SK-N-SH treated with all-trans-retinoic acid at 6 μM for 48 hours (cell line): Measurements from ENCODE around the gene SIRT1.

Experiments used
- ATAC-seq: fragments of 200-7000 bp; cut with Tn5 transposase; 3 replicates; pipeline ENCODE4 v1.9.1; 2020; ENCODE audit warnings: mild to moderate bottlenecking, moderate library complexity
- ARNTL ChIP-seq: fragments of 450-650 bp; formaldehyde crosslinking; IDR thresholded peaks from 2 replicates; pipeline ENCODE4 v1.5.0; 2020; ENCODE audit warnings: low read depth, mild to moderate bottlenecking, moderate library complexity, borderline replicate concordance
- BACH2 ChIP-seq: fragments of 250-450 bp; sonication (Bioruptor Pico); IDR thresholded peaks from 2 replicates; pipeline ENCODE4 v1.9.0; 2021; ENCODE audit warnings: mild to moderate bottlenecking, borderline replicate concordance
- CREB5 ChIP-seq: fragments of 250-450 bp; sonication (Bioruptor Pico); IDR thresholded peaks from 2 replicates; pipeline ENCODE4 v1.5.1; 2020; ENCODE audit warnings: low read depth, mild to moderate bottlenecking, moderate library complexity
- CSRNP3 ChIP-seq: fragments of 250-450 bp; sonication (Bioruptor Pico); IDR thresholded peaks from 2 replicates; pipeline ENCODE4 v1.5.1; 2021; ENCODE audit warnings: mild to moderate bottlenecking, moderate library complexity
- ESRRG ChIP-seq: fragments of 250-450 bp; sonication (Bioruptor Pico); IDR thresholded peaks from 2 replicates; pipeline ENCODE4 v1.6.1; 2021; ENCODE audit warnings: mild to moderate bottlenecking
- GLIS3 ChIP-seq: fragments of 250-450 bp; sonication (Bioruptor Pico); IDR thresholded peaks from 2 replicates; pipeline ENCODE4 v1.5.0; 2020; ENCODE audit warnings: mild to moderate bottlenecking, moderate library complexity
- OSR1 ChIP-seq: fragments of 250-450 bp; sonication (Bioruptor Pico); IDR thresholded peaks from 2 replicates; pipeline ENCODE4 v1.8.0; 2022; ENCODE audit warnings: moderate library complexity, mild to moderate bottlenecking, inconsistent platforms
- PPARA ChIP-seq: fragments of 250-450 bp; sonication (Bioruptor Pico); IDR thresholded peaks from 2 replicates; pipeline ENCODE4 v1.5.0; 2020; ENCODE audit warnings: mild to moderate bottlenecking, borderline replicate concordance
- RARB ChIP-seq: fragments of 250-450 bp; sonication (Bioruptor Pico); IDR thresholded peaks from 2 replicates; pipeline ENCODE4 v1.8.0; 2021; ENCODE audit warnings: mild to moderate bottlenecking, moderate library complexity
- TCF4 ChIP-seq: fragments of 250-450 bp; sonication (Bioruptor Pico); IDR thresholded peaks from 2 replicates; pipeline ENCODE4 v1.8.0; 2021; ENCODE audit warnings: mild to moderate bottlenecking, moderate library complexity, borderline replicate concordance
- TOX ChIP-seq: fragments of 250-450 bp; sonication (Bioruptor Pico); IDR thresholded peaks from 2 replicates; pipeline ENCODE4 v1.8.0; 2021; ENCODE audit warnings: mild to moderate bottlenecking, moderate library complexity, borderline replicate concordance
- TSHZ2 ChIP-seq: fragments of 250-450 bp; sonication (Bioruptor Pico); IDR thresholded peaks from 2 replicates; pipeline ENCODE4 v1.5.0; 2020; ENCODE audit warnings: mild to moderate bottlenecking, moderate library complexity
- ZC3H10 ChIP-seq: fragments of 250-450 bp; sonication (Bioruptor Pico); IDR thresholded peaks from 2 replicates; pipeline ENCODE4 v1.5.1; 2021; ENCODE audit warnings: mild to moderate bottlenecking, moderate library complexity
- ZFP3 ChIP-seq: fragments of 250-450 bp; sonication (Bioruptor Pico); IDR thresholded peaks from 2 replicates; pipeline ENCODE4 v1.5.0; 2020; ENCODE audit warnings: mild to moderate bottlenecking, moderate library complexity
- ZNF70 ChIP-seq: fragments of 450-650 bp; formaldehyde crosslinking; IDR thresholded peaks from 2 replicates; pipeline ENCODE4 v1.5.0; 2020; ENCODE audit warnings: mild to moderate bottlenecking, moderate library complexity
- ZNF8 ChIP-seq: fragments of 450-650 bp; formaldehyde crosslinking; IDR thresholded peaks from 2 replicates; pipeline ENCODE4 v1.5.0; 2020; ENCODE audit warnings: mild to moderate bottlenecking, moderate library complexity
- TF ChIP-seq, protein P1 (sequence below): fragments of 250-450 bp; sonication (Bioruptor Pico); IDR thresholded peaks from 2 replicates; pipeline ENCODE4 v1.8.0; 2020; ENCODE audit warnings: mild to moderate bottlenecking, moderate library complexity, borderline replicate concordance
- TF ChIP-seq, protein P2 (sequence below): fragments of 250-450 bp; sonication (Bioruptor Pico); IDR thresholded peaks from 2 replicates; pipeline ENCODE4 v1.8.0; 2021; ENCODE audit warnings: low read depth, mild to moderate bottlenecking, moderate library complexity, borderline replicate concordance

The SIRT1 gene

GRCh38 chr10:67849331-67850011 lies 35.0 kb upstream of the SIRT1 start:
- TF ChIP-seq CREB5 = no peak
- TF ChIP-seq, protein P1, sequence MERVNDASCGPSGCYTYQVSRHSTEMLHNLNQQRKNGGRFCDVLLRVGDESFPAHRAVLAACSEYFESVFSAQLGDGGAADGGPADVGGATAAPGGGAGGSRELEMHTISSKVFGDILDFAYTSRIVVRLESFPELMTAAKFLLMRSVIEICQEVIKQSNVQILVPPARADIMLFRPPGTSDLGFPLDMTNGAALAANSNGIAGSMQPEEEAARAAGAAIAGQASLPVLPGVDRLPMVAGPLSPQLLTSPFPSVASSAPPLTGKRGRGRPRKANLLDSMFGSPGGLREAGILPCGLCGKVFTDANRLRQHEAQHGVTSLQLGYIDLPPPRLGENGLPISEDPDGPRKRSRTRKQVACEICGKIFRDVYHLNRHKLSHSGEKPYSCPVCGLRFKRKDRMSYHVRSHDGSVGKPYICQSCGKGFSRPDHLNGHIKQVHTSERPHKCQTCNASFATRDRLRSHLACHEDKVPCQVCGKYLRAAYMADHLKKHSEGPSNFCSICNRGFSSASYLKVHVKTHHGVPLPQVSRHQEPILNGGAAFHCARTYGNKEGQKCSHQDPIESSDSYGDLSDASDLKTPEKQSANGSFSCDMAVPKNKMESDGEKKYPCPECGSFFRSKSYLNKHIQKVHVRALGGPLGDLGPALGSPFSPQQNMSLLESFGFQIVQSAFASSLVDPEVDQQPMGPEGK (CRISPR knock-in tag) = 0 out of 2 replicates have a peak, but pooled peaks have one; percentile 56
- ATAC-seq = peak; percentile 99

- no peak for TF ChIP-seq ZFP3
- TF ChIP-seq ZNF70 (CRISPR knock-in tag) = no peak
- TF ChIP-seq, all 23 proteins: peak for 0
- ATAC-seq = no peak
Measured at GRCh38 chr10:67851186-67851585, 33.3 kb upstream of the SIRT1 start.

DNA sequence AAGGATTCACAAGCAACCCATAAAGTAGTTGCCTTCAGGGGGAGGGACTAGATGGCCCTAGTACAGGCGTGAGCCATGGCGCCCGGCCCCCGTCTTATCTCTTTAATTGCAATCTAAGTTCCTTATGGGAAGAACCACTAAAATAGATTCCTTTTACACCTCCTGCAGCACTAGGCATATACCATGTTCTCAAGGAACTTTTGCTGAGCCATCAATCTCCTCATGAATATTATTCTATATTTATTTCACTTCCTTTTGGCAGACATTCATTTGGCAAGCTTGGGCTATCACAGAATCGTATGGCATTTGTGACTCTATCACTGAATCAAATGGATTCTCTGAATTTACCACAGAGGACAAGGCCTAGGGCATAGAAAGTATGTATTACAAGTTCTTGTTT lies 31.7 kb upstream of the SIRT1 start:
- no peak for TF ChIP-seq TCF4 (CRISPR knock-in tag)
- no peak for TF ChIP-seq TOX (CRISPR knock-in tag)
- TF ChIP-seq ZFP3 = no peak
- TF ChIP-seq ZC3H10 = no peak
- no peak for TF ChIP-seq OSR1
- TF ChIP-seq CSRNP3 = no peak
- TF ChIP-seq CREB5 = no peak
- no peak for TF ChIP-seq RARB (CRISPR knock-in tag)
- TF ChIP-seq TSHZ2 (CRISPR knock-in tag) = no peak
- TF ChIP-seq ESRRG (CRISPR knock-in tag) = no peak
- TF ChIP-seq, protein P2, sequence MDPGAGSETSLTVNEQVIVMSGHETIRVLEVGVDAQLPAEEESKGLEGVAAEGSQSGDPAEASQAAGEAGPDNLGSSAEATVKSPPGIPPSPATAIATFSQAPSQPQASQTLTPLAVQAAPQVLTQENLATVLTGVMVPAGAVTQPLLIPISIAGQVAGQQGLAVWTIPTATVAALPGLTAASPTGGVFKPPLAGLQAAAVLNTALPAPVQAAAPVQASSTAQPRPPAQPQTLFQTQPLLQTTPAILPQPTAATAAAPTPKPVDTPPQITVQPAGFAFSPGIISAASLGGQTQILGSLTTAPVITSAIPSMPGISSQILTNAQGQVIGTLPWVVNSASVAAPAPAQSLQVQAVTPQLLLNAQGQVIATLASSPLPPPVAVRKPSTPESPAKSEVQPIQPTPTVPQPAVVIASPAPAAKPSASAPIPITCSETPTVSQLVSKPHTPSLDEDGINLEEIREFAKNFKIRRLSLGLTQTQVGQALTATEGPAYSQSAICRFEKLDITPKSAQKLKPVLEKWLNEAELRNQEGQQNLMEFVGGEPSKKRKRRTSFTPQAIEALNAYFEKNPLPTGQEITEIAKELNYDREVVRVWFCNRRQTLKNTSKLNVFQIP (CRISPR knock-in tag) = no peak
- no peak for TF ChIP-seq GLIS3
- no peak for TF ChIP-seq ZNF8 (CRISPR knock-in tag)
- no peak for TF ChIP-seq BACH2
- no peak for TF ChIP-seq ARNTL (CRISPR knock-in tag)
- ATAC-seq = no peak

- TF ChIP-seq BACH2 (no peak), ZC3H10 (no peak), PPARA (CRISPR knock-in tag) (no peak), CREB5 (no peak), ZFP3 (no peak), CSRNP3 (no peak)
- TF ChIP-seq, protein P1 (CRISPR knock-in tag) = no peak
- ATAC-seq = no peak
Measured at GRCh38 chr10:67853512-67853911, 30.9 kb upstream of the SIRT1 start.
